Measurements from ENCODE around the gene FPR3.

The FPR3 gene

GRCh38 chr19:51810223-51810622 lies 15.3 kb downstream of the FPR3 start:
- Histone ChIP-seq H3K9ac (ENCODE audit: low read length) (no peak overlapping the region), H3K79me2 (ENCODE audit: low read length) (no peaks in the 10 kb centered on the region), H3K4me1 (ENCODE audit: low read length) (peaks cover 14% of the 10 kb centered on the region), H2AFZ (ENCODE audit: low read depth, low read length) (no peak overlapping the region), H3K9me3 (ENCODE audit: insufficient read depth, low read length) (0 out of 2 replicates have a peak, but pooled peaks cover 9% of the 10 kb centered on the region), H3K36me3 (replicated peaks; ENCODE audit: low read depth, low read length) (no peaks in the 10 kb centered on the region), H3K4me2 (ENCODE audit: low read length) (no peak overlapping the region), H4K20me1 (ENCODE audit: insufficient read depth, low read length) (no peaks in the 10 kb centered on the region), H3K27ac (ENCODE audit: low read length) (no peak overlapping the region), H3K27me3 (ENCODE audit: low read depth, low read length) (no peaks in the 10 kb centered on the region), H3K4me3 (ENCODE audit: low read length) (no peak overlapping the region)
- TF ChIP-seq EZH2phosphoT487 (IDR thresholded peaks at IDR 0.05; ENCODE audit: low read depth) (no peak), CTCF (IDR thresholded peaks at IDR 0.05; ENCODE audit: low read depth, low read length) (no peak)

- H3K4me1 ChIP-seq (ENCODE audit: low read length), result peaks cover 14% of the 10 kb centered on the region
- H3K9ac ChIP-seq (ENCODE audit: low read length), result no peak overlapping the region
- peak overlapping the region; percentile 18; the same call in 1 of the 2 replicates for H3K4me3 ChIP-seq (ENCODE audit: low read length)
- no peaks in the 10 kb centered on the region for H3K36me3 ChIP-seq (replicated peaks; ENCODE audit: low read depth, low read length)
- no peak overlapping the region for H2AFZ ChIP-seq (ENCODE audit: low read depth, low read length)
- no peaks in the 10 kb centered on the region for H3K27me3 ChIP-seq (ENCODE audit: low read depth, low read length)
- H3K4me2 ChIP-seq (ENCODE audit: low read length), result peak overlapping the region; percentile 37
- 0 out of 2 replicates have a peak, but pooled peaks cover 9% of the 10 kb centered on the region for H3K9me3 ChIP-seq (ENCODE audit: insufficient read depth, low read length)
- H3K27ac ChIP-seq (ENCODE audit: low read length), result peak overlapping the region; percentile 52
- H4K20me1 ChIP-seq (ENCODE audit: insufficient read depth, low read length), result no peaks in the 10 kb centered on the region
- TF ChIP-seq CTCF (IDR thresholded peaks at IDR 0.05; ENCODE audit: low read depth, low read length), result no peak
- no peaks in the 10 kb centered on the region for H3K79me2 ChIP-seq (ENCODE audit: low read length)
Observed at GRCh38 chr19:51811344-51811743, 16.4 kb downstream of the FPR3 start.

GRCh38 chr19:51815043-51815442 lies 20.1 kb downstream of the FPR3 start:
- no peaks in the 10 kb centered on the region for H3K79me2 ChIP-seq (ENCODE audit: low read length)
- H2AFZ ChIP-seq (ENCODE audit: low read depth, low read length), result no peak overlapping the region
- H3K27me3 ChIP-seq (ENCODE audit: low read depth, low read length), result no peaks in the 10 kb centered on the region
- TF ChIP-seq EZH2phosphoT487 (IDR thresholded peaks at IDR 0.05; ENCODE audit: low read depth) (no peak), CTCF (IDR thresholded peaks at IDR 0.05; ENCODE audit: low read depth, low read length) (no peak)
- no peak overlapping the region for H3K9ac ChIP-seq (ENCODE audit: low read length)
- H4K20me1 ChIP-seq (ENCODE audit: insufficient read depth, low read length), result no peaks in the 10 kb centered on the region
- H3K9me3 ChIP-seq (ENCODE audit: insufficient read depth, low read length), result 0 out of 2 replicates have a peak, but pooled peaks cover 9% of the 10 kb centered on the region
- no peak overlapping the region for H3K27ac ChIP-seq (ENCODE audit: low read length)
- H3K4me3 ChIP-seq (ENCODE audit: low read length), result no peak overlapping the region
- no peak overlapping the region for H3K4me2 ChIP-seq (ENCODE audit: low read length)
- H3K4me1 ChIP-seq (ENCODE audit: low read length), result peaks cover 19% of the 10 kb centered on the region
- H3K36me3 ChIP-seq (replicated peaks; ENCODE audit: low read depth, low read length), result no peaks in the 10 kb centered on the region

- no peak overlapping the region for H2AFZ ChIP-seq (ENCODE audit: low read depth, low read length)
- H3K4me1 ChIP-seq (ENCODE audit: low read length), result peaks cover 11% of the 10 kb centered on the region
- H3K4me2 ChIP-seq (ENCODE audit: low read length), result no peak overlapping the region
- H3K27me3 ChIP-seq (ENCODE audit: low read depth, low read length), result no peaks in the 10 kb centered on the region
- TF ChIP-seq EZH2phosphoT487 (IDR thresholded peaks at IDR 0.05; ENCODE audit: low read depth) (no peak), CTCF (IDR thresholded peaks at IDR 0.05; ENCODE audit: low read depth, low read length) (no peak)
- H3K9ac ChIP-seq (ENCODE audit: low read length), result no peak overlapping the region
- no peaks in the 10 kb centered on the region for H3K79me2 ChIP-seq (ENCODE audit: low read length)
- H3K4me3 ChIP-seq (ENCODE audit: low read length), result no peak overlapping the region
- H4K20me1 ChIP-seq (ENCODE audit: insufficient read depth, low read length), result no peaks in the 10 kb centered on the region
- H3K27ac ChIP-seq (ENCODE audit: low read length), result no peak overlapping the region
- H3K9me3 ChIP-seq (ENCODE audit: insufficient read depth, low read length), result 0 out of 2 replicates have a peak, but pooled peaks cover 4% of the 10 kb centered on the region
- no peaks in the 10 kb centered on the region for H3K36me3 ChIP-seq (replicated peaks; ENCODE audit: low read depth, low read length)
Observed at GRCh38 chr19:51816711-51817110, 21.8 kb downstream of the FPR3 start.

All from OCI-LY3 (cell line).